ENCODE measurements around the gene GLG1. TPM values are rescaled to one million over a fixed set of nuclear protein-coding genes. Genes with fewer than 3 reads are reported as not detected.

GLG1 gene
- total RNA-seq, 1 experiment from 2014 or later, result 31.4 TPM

- DNase-seq (ENCODE audit: low read depth), result no peak
Measured at GRCh38 chr16:74608944-74609343, 2.0 kb upstream of the GLG1 start.

GRCh38 chr16:74608381-74608780 lies 1.5 kb upstream of the GLG1 start:
- no peak for DNase-seq (ENCODE audit: low read depth)

DNA sequence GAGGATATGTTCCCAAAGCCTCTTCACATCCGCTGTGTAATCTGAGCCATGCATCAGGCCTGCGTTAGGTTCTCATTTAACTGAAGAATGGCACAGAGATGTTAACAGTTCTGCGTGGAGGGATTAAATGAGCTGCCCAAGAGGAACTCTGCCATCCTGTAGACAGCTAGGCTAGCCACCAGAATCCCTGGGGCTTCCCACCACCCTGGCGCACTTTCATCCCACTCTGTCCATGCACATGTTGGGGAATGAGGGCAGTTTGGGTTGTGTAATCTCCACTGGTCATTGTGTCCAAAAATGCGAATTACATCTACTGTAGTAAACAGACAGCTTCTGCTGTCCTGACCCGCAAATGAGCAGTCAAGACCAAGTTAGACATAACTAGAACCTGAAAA lies 1.0 kb upstream of the GLG1 start:
- peak; percentile 14 for DNase-seq (ENCODE audit: low read depth)

DNA sequence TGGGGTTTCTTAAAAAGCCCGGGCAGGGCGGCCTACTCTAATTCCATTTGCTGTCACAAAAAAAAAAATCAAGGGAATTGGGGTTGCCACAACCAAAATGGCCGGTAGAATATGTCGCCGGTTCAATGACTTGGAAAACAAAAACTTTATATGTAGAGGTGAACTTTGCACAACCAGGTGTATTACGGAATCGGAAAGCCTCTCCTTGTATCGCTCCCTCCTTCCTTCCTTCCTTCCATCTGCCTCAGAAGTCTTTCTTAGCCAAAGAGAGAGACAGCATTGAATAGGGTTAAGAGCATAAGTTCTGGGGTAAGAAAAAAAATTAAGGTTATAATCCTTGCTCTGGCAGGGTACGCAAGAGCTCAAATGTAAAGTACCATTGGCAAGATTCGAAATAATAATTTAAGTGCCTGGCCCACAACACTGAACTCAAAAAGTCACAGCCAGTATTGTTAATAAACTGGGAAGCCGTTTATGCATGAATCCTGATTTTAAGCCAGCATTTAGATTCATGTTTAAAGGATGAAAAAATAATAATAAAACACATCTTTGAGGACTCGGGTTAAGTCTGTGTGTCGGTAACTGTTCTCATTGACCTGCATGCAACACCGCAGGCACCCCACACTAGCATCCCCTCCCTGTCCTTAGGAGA lies 522 bp upstream of the GLG1 start:
- no peak for DNase-seq (ENCODE audit: low read depth)

DNA sequence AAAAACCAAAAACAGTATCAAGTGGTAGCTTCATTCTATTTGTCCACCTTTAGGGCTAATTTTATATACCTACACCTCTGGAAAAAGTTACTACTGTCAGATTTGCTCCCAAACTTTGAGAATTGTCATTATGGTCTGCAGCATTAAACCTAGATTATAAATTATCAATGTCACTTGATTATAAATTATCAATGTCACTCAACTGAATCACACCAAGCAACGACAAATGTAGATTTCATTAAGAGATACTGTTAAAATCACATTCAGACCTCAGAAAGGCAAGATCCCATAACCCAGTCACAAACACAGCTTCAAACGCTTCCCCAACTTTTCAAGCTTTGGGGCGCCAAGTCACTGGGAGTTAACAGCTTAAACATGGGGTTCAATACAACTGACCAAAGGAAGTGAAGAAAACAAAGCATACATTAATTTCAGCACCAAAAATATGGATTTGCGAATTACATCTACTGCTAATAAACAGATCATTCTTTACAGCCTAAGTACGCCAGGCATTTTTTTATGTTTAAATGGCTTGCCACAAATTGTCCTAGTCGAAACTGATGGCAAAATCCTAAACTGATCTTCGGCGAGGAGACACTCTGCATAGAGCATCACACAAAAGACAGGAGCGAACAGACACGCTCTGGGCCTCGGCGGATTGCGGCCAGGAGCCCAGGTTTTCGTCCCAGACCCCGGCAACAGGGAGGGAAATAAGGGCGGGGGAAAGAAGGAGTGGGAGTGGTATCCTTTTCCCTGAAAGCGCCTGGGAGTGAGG lies 981 bp downstream of the GLG1 start:
- DNase-seq (ENCODE audit: low read depth), result no peak

- no peak for DNase-seq (ENCODE audit: low read depth)
Measured at GRCh38 chr16:74605332-74605731, 1.6 kb downstream of the GLG1 start.

DNA sequence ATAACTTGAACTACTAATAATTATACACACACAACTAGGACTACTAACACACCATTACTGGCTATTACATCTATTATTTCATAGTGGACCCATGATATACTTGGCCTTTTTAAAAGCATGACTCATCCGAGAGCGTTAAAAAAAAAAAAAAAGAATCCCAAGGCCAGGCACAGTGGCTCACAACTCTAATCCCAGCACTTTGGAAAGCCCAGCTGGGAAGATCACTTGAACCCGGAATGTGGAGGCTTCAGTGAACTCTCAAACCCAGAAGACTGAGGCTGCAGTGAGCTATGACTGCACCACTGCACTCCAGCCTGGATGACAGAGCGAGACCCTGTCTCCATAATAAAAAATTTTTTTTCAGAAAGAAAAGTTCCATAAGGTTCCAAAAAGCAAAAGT lies 3.1 kb downstream of the GLG1 start:
- no peak for DNase-seq (ENCODE audit: low read depth)

DNA sequence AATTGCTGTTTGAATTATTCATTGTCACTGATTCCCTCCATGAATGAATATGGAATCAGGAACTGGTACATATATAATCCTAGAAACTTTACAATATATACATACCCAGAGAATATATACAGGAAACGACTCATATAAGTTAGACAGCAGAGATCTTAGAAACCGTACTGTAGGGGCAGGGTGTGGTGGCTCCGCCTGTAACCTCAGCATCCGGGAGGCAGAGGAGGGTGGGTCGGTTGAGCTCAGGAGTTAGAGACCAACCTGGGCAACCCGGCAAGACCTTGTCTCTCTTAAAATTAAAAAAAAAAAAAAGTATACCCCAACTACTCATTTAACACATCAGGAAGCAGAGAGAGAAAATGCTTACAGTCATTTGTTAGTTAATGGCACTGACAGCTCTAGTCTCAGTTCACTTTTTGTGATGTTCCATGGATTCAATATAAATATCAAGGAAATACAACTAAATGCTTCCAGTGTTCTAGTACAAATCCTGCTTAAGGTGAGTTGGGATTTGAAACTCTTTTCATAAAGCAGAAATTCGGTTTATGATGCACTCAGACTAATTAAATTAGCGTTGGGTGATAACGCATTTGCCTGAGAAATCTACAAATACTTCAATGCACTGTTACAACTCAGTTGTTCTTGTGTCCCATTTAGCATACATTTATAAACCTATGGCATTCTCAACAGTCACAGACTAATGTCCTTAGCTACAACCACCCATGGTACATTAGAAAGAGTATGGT lies 5.6 kb downstream of the GLG1 start:
- DNase-seq (ENCODE audit: low read depth), result peak; percentile 19

GRCh38 chr16:74596586-74596985 lies 10.3 kb downstream of the GLG1 start:
- no peak for DNase-seq (ENCODE audit: low read depth)

DNA sequence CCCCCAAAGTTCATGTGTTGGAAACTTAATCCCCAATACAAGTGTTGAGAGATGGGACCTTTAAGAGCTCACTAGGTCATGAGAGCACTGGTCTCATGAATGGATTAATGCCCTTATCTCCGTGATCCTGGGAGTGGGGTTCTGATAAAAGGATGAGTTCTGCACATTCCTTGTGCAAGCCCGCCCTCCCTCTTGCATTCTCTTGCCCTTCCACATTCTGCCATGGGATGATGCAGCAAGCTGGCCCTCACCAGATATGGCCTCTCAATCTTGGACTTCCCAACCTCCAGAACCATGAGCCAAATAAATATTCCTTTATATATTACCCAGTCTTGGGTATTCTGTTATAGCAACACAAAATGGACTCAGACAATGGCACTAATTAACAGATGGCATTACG lies 14.1 kb downstream of the GLG1 start:
- DNase-seq (ENCODE audit: low read depth), result no peak

- DNase-seq (ENCODE audit: low read depth), result no peak
Measured at GRCh38 chr16:74591876-74592650, 14.9 kb downstream of the GLG1 start.

DNA sequence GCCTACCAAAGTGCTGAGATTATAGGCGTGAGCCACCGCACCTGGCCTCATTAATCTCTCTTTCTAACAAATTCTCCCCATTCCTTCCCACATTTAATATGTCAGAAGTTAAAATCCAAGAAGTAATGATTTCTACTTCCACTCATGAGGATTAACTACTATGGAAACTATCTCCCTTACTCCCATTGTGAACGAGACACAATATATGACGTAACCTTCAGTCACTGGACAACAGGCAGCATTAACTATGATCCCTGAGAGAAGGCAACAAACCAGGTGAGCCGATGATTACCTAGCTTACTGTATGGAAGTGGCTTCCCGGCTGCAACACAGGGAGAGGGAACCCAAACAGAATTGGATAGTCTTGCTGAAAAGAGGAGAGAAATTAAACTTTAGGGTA lies 20.0 kb downstream of the GLG1 start:
- no peak for DNase-seq (ENCODE audit: low read depth)

DNA sequence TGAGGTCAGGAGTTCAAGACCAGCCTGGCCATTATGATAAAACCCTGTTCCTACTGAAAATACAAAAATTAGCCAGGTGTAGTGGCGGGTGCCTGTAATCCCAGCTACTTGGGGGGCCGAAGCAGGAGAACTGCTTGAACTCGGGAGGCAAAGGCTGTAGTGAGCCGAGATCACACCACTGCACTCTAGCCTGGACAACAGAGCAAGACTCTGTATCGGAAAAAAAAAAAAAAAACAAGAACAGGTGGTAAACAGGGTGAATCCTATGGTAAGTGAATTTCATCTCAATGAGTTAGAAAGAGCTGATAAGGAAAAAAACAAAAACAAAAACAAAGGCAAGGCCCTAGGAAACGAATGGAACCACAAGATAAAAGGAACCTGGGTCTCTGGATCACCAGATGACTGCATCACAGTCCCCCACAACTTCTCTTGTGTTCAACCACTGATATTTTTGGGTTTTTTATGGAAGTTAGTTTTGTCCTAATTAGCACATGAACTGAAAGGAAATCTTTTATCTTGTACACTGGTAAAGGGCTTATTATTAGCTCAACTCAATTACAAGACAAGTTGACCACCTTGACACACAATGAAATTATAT lies 21.0 kb downstream of the GLG1 start:
- DNase-seq (ENCODE audit: low read depth), result no peak

- no peak for DNase-seq (ENCODE audit: low read depth)
Measured at GRCh38 chr16:74583926-74584666, 22.8 kb downstream of the GLG1 start.

GRCh38 chr16:74582970-74583369 lies 23.9 kb downstream of the GLG1 start:
- DNase-seq (ENCODE audit: low read depth), result no peak

GRCh38 chr16:74580833-74581232 lies 26.1 kb downstream of the GLG1 start:
- DNase-seq (ENCODE audit: low read depth), result no peak

GRCh38 chr16:74578838-74579237 lies 28.1 kb downstream of the GLG1 start:
- no peak for DNase-seq (ENCODE audit: low read depth)

GRCh38 chr16:74578433-74578832 lies 28.5 kb downstream of the GLG1 start:
- no peak for DNase-seq (ENCODE audit: low read depth)

DNA sequence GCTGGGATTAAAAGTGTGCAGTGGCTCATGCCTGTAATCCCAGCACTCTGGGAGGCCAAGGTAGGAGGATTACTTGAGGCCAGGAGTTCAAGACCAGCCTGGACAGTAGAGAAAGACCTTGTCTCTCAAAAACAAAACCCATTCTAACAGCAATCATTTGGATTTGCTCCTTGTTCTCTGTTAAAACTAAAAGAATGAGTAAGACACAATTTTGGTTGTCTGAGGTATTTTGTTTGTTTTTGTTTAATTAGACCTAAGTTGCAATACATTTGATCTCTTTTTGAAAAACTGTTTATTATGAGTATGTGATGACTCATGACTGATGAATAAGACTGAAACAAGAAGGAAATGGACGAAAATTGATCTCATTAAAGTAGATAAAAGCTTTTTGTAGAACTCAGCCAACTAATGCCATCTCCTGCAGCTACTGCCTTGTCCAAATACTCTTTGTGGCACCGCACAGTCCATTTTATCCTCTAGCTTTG lies 29.0 kb downstream of the GLG1 start:
- peak; percentile 47 for DNase-seq (ENCODE audit: low read depth)

DNA sequence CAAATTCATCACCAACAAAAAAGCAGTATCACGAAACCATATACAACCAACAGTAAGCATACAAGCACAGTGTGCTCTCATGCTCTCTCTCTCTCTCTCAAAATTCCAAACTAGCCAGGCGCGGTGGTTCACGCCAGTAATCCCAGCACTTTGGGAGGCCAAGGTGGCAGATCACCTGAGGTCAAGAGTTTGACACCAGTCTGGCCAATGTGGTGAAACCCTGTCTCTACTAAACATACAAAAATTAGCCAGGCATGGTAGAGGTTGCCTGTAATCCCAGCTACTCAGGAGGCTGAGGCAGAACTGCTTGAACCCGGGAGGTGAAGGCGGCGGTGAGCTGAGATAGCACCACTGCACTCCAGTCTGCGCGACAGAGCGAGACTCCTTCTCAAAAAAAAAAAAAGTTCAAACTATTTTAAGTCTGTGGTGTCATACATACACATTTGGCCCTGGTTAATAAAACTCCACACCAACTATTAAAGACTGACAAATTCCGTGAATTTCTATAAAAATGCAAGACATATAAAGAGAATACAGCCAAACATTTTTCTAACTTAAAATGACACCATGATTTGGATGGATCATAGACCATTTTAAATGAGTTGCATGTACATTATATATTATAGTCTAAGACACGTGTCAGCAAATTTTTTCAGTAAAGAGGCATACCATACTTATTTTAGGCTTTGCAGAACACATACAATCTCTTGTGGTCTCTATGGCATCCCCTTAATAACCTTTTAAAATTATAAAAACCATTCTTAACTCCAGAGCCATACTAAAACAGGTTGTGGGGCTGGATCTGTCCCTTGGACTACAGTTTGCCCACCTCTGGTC lies 30.9 kb downstream of the GLG1 start:
- no peak for DNase-seq (ENCODE audit: low read depth)
